Activated naive CD8-positive, alpha-beta T cell (primary cell): Measurements from ENCODE around the gene PDE4D.
"Not testable (repeated sequence)": the region's sequence is repeated elsewhere in the genome, so short reads cannot be mapped to it uniquely, and the experiment has no call there.

Experiments
- H3K27ac Mint-ChIP-seq: one replicate; pipeline ENCODE4 v1.8.0; 2021; ENCODE audit warnings: mixed read lengths
- H3K27me3 Mint-ChIP-seq: one replicate; pipeline ENCODE4 v1.8.0; 2021; ENCODE audit warnings: mixed read lengths
- H3K36me3 Mint-ChIP-seq: one replicate; pipeline ENCODE4 v1.8.0; 2021; ENCODE audit warnings: mixed read lengths
- H3K4me1 Mint-ChIP-seq: one replicate; pipeline ENCODE4 v1.8.0; 2021; ENCODE audit warnings: low read depth, mixed read lengths
- H3K4me3 Mint-ChIP-seq: one replicate; pipeline ENCODE4 v1.8.0; 2021; ENCODE audit warnings: mild to moderate bottlenecking, mixed read lengths
- H3K9me3 Mint-ChIP-seq: one replicate; pipeline ENCODE4 v1.8.0; 2021; ENCODE audit warnings: low read depth, mixed read lengths

The PDE4D gene

GRCh38 chr5:59587489-59588337 lies 305.8 kb downstream of the PDE4D start:
- H3K36me3 Mint-ChIP-seq: no peaks in the 10 kb centered on the region
- H3K27ac Mint-ChIP-seq: no peak overlapping the region
- H3K27me3 Mint-ChIP-seq: peaks cover 7% of the 10 kb centered on the region
- H3K9me3 Mint-ChIP-seq: no peaks in the 10 kb centered on the region
- H3K4me1 Mint-ChIP-seq: peaks cover 8% of the 10 kb centered on the region
- no peak overlapping the region for H3K4me3 Mint-ChIP-seq

GRCh38 chr5:59586841-59587240 lies 306.7 kb downstream of the PDE4D start:
- no peak overlapping the region for H3K4me3 Mint-ChIP-seq
- H3K9me3 Mint-ChIP-seq: no peaks in the 10 kb centered on the region
- H3K27me3 Mint-ChIP-seq: peaks cover 7% of the 10 kb centered on the region
- no peaks in the 10 kb centered on the region for H3K36me3 Mint-ChIP-seq
- no peak overlapping the region for H3K27ac Mint-ChIP-seq
- peaks cover 5% of the 10 kb centered on the region for H3K4me1 Mint-ChIP-seq

GRCh38 chr5:59584858-59585846 lies 308.4 kb downstream of the PDE4D start:
- Mint-ChIP-seq H3K36me3 (no peaks in the 10 kb centered on the region), H3K4me3 (no peak overlapping the region), H3K9me3 (no peaks in the 10 kb centered on the region), H3K4me1 (no peaks in the 10 kb centered on the region), H3K27ac (no peak overlapping the region), H3K27me3 (peaks cover 9% of the 10 kb centered on the region)

GRCh38 chr5:59583810-59584562 lies 309.5 kb downstream of the PDE4D start:
- Mint-ChIP-seq H3K27ac (no peak overlapping the region), H3K4me1 (no peaks in the 10 kb centered on the region), H3K4me3 (no peak overlapping the region), H3K27me3 (peaks cover 8% of the 10 kb centered on the region), H3K9me3 (no peaks in the 10 kb centered on the region), H3K36me3 (no peaks in the 10 kb centered on the region)

GRCh38 chr5:59583151-59583809 lies 310.2 kb downstream of the PDE4D start:
- peaks cover 13% of the 10 kb centered on the region for H3K27me3 Mint-ChIP-seq
- H3K9me3 Mint-ChIP-seq: no peaks in the 10 kb centered on the region
- no peak overlapping the region for H3K27ac Mint-ChIP-seq
- no peak overlapping the region for H3K4me3 Mint-ChIP-seq
- H3K36me3 Mint-ChIP-seq: no peaks in the 10 kb centered on the region
- no peaks in the 10 kb centered on the region for H3K4me1 Mint-ChIP-seq

- Mint-ChIP-seq H3K27ac (no peak overlapping the region), H3K4me3 (no peak overlapping the region), H3K36me3 (no peaks in the 10 kb centered on the region), H3K9me3 (no peaks in the 10 kb centered on the region), H3K27me3 (peaks cover 13% of the 10 kb centered on the region), H3K4me1 (no peaks in the 10 kb centered on the region)
Measured at GRCh38 chr5:59582746-59583145, 310.8 kb downstream of the PDE4D start.

- no peaks in the 10 kb centered on the region for H3K36me3 Mint-ChIP-seq
- H3K27ac Mint-ChIP-seq: no peak overlapping the region
- no peaks in the 10 kb centered on the region for H3K4me1 Mint-ChIP-seq
- H3K27me3 Mint-ChIP-seq: peaks cover 7% of the 10 kb centered on the region
- no peak overlapping the region for H3K4me3 Mint-ChIP-seq
- H3K9me3 Mint-ChIP-seq: no peaks in the 10 kb centered on the region
Measured at GRCh38 chr5:59579824-59580167, 313.7 kb downstream of the PDE4D start.

- Mint-ChIP-seq H3K4me3 (no peak overlapping the region), H3K4me1 (no peaks in the 10 kb centered on the region), H3K27ac (no peak overlapping the region), H3K27me3 (peaks cover 7% of the 10 kb centered on the region), H3K9me3 (no peaks in the 10 kb centered on the region), H3K36me3 (no peaks in the 10 kb centered on the region)
Measured at GRCh38 chr5:59579101-59579823, 314.3 kb downstream of the PDE4D start.

GRCh38 chr5:59577485-59577884 lies 316.0 kb downstream of the PDE4D start:
- Mint-ChIP-seq H3K9me3 (no peaks in the 10 kb centered on the region), H3K4me3 (no peak overlapping the region), H3K36me3 (no peaks in the 10 kb centered on the region), H3K27me3 (peaks cover 11% of the 10 kb centered on the region), H3K4me1 (no peaks in the 10 kb centered on the region), H3K27ac (no peak overlapping the region)

- Mint-ChIP-seq H3K9me3 (no peaks in the 10 kb centered on the region), H3K4me1 (no peaks in the 10 kb centered on the region), H3K27me3 (peaks cover 9% of the 10 kb centered on the region), H3K27ac (no peak overlapping the region), H3K36me3 (no peaks in the 10 kb centered on the region), H3K4me3 (no peak overlapping the region)
Measured at GRCh38 chr5:59575648-59576445, 317.7 kb downstream of the PDE4D start.

GRCh38 chr5:59573509-59573908 lies 320.0 kb downstream of the PDE4D start:
- H3K4me1 Mint-ChIP-seq, H3K27ac Mint-ChIP-seq, H3K27me3 Mint-ChIP-seq, H3K9me3 Mint-ChIP-seq, H3K36me3 Mint-ChIP-seq, H3K4me3 Mint-ChIP-seq: not testable (repeated sequence)

GRCh38 chr5:59571067-59571466 lies 322.5 kb downstream of the PDE4D start:
- Mint-ChIP-seq H3K27ac (no peak overlapping the region), H3K4me1 (no peaks in the 10 kb centered on the region), H3K9me3 (no peaks in the 10 kb centered on the region), H3K36me3 (no peaks in the 10 kb centered on the region), H3K4me3 (no peak overlapping the region), H3K27me3 (peaks cover 5% of the 10 kb centered on the region)

GRCh38 chr5:59569608-59570334 lies 323.8 kb downstream of the PDE4D start:
- H3K27me3 Mint-ChIP-seq: peaks cover 5% of the 10 kb centered on the region
- no peaks in the 10 kb centered on the region for H3K4me1 Mint-ChIP-seq
- no peak overlapping the region for H3K4me3 Mint-ChIP-seq
- no peak overlapping the region for H3K27ac Mint-ChIP-seq
- H3K9me3 Mint-ChIP-seq: no peaks in the 10 kb centered on the region
- H3K36me3 Mint-ChIP-seq: no peaks in the 10 kb centered on the region
